Spinal cord (tissue), 10 donors: Measurements from ENCODE around the gene DGKI. TPM values are rescaled to one million over a fixed set of nuclear protein-coding genes. Genes with fewer than 3 reads are reported as not detected.

Experiments used
- DNase-seq, 6 donors: peaks; one replicate each; pipeline versions ENCODE4 v3.0.0 to v3.0.0-alpha.2; 2013 to 2015; ENCODE audit warnings: low spot score in 6 of 6, low read depth in 4 of 6
- H3K27ac ChIP-seq: one replicate; pipeline ENCODE4 v1.5.1; 2013; ENCODE audit warnings: low read depth, low read length, control low read depth
- H3K27me3 ChIP-seq: one replicate; pipeline ENCODE4 v1.6.1; 2013; ENCODE audit warnings: low read length; ENCODE audit not compliant: control insufficient read depth, insufficient read depth
- H3K36me3 ChIP-seq: one replicate; pipeline ENCODE4 v1.6.1; 2013; ENCODE audit warnings: low read length; ENCODE audit not compliant: control insufficient read depth, insufficient read depth
- H3K4me1 ChIP-seq: one replicate; pipeline ENCODE4 v1.6.1; 2013; ENCODE audit warnings: low read length; ENCODE audit not compliant: control insufficient read depth, insufficient read depth
- H3K4me3 ChIP-seq: one replicate; pipeline ENCODE4 v1.5.1; 2013; ENCODE audit warnings: low read depth, low read length, control low read depth
- H3K9me3 ChIP-seq: one replicate; pipeline ENCODE4 v1.6.1; 2013; ENCODE audit warnings: low read length; ENCODE audit not compliant: control insufficient read depth, insufficient read depth
- whole genome bisulfite sequencing: methylation state at CpG from one replicate; pipeline ENCODE4 v1.1.5; 2013; ENCODE audit warnings: missing lambda C conversion rate; ENCODE audit not compliant: insufficient coverage; 5-methylcytosine and 5-hydroxymethylcytosine counted together
- polyA plus RNA-seq, 2 donors: library from polyadenylated mRNA; unstranded; fragments of 120-200 nt; gene quantifications; one replicate each; pipeline ENCODE4 v1.2.1, GENCODE V29; 2013; ENCODE audit not compliant: insufficient read length in 2 of 2
- total RNA-seq, 2 donors: library from RNA; depleted of rRNA in 1 of 2; stranded (reverse); fragments of 120-200 nt in 1 of 2; fragments of >200 nt in 1 of 2; gene quantifications; one replicate each; pipeline versions ENCODE4 v1.2.3 to v1.2.4, GENCODE V29; 2013 to 2014
- donor health status: healthy.

Gene DGKI
- total and polyA plus RNA-seq, 4 donors, result 12.4 to 75.0 (median 22.7) TPM

GRCh38 chr7:137488038-137488437, 358.7 kb downstream of the DGKI start:
- H3K27ac ChIP-seq, result no peak overlapping the region
- WGBS, result no CpG with 5 or more reads among the region's 1 CpG

DNA sequence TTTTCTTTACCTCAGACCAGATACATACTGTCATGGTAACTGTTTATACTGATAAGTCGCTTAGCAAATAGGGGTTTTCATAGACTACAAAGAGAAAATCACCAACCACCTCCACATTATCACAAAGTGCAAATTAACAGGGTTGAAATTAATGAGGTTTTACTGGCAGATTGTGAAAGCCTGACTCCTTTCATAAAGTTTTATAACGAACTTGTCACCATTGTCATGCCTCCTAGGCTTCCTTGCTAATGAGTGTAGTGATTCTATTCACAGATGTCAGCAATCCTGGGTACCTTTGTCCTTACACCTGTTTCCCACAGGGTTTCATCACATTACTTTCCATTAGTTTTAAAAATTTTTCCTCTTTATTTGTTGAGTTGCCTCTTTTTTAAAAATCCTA, 361.0 kb downstream of the DGKI start:
- H3K36me3 ChIP-seq, result no peaks in the 10 kb centered on the region
- no peak for DNase-seq
- H3K4me3 ChIP-seq, result no peak overlapping the region
- WGBS, result no CpG with 5 or more reads among the region's 2 CpGs
- no peaks in the 10 kb centered on the region for H3K4me1 ChIP-seq
- no peak overlapping the region for H3K27ac ChIP-seq
- no peaks in the 10 kb centered on the region for H3K27me3 ChIP-seq
- H3K9me3 ChIP-seq, result no peaks in the 10 kb centered on the region

More at GRCh38 chr7:137488038-137488437, 358.7 kb downstream of the DGKI start:
- H3K4me3 ChIP-seq, result no peak overlapping the region
- H3K36me3 ChIP-seq, result peaks cover 3% of the 10 kb centered on the region
- H3K9me3 ChIP-seq, result no peaks in the 10 kb centered on the region
- DNase-seq, result peak in 2 of 6 donors; percentile 28 to 32
- no peaks in the 10 kb centered on the region for H3K4me1 ChIP-seq
- H3K27me3 ChIP-seq, result no peaks in the 10 kb centered on the region

- DNase-seq, result no peak
- WGBS, result 29% methylated on average over 1 of the region's 1 CpG
- Histone ChIP-seq H3K36me3 (no peaks in the 10 kb centered on the region), H3K27me3 (no peaks in the 10 kb centered on the region), H3K4me1 (no peaks in the 10 kb centered on the region), H3K9me3 (no peaks in the 10 kb centered on the region), H3K4me3 (no peak overlapping the region), H3K27ac (no peak overlapping the region)
Observed at GRCh38 chr7:137484326-137484725, 362.4 kb downstream of the DGKI start.

DNA sequence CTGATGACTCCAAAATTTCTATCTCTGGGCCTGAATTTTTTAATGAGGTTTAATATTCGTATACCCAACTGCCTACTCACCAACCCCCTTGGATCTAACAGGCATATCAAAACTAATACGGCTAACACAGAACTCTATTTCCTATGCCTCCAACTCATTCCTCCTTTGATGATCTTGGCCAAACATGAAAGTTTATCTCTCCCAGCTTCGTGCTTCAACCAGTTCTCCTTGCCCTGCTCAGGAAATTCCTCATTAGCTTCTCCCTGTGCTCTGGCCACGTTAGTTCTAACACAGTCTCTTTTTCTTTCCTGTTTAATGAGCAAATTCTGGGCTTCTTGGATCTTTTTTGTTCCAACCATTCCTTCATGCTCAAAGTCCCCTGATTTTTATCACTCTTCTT, 364.3 kb downstream of the DGKI start:
- no peaks in the 10 kb centered on the region for H3K36me3 ChIP-seq
- no peaks in the 10 kb centered on the region for H3K4me1 ChIP-seq
- no peak overlapping the region for H3K4me3 ChIP-seq
- H3K27me3 ChIP-seq, result no peaks in the 10 kb centered on the region
- no peaks in the 10 kb centered on the region for H3K9me3 ChIP-seq
- 88% methylated on average over 3 of the region's 4 CpGs for WGBS
- DNase-seq, result no peak
- H3K27ac ChIP-seq, result no peak overlapping the region

- peak in 2 of 6 donors; percentile 39 to 76 for DNase-seq
- WGBS, result no CpG with 5 or more reads among the region's 3 CpGs
Observed at GRCh38 chr7:137480824-137481365, 365.9 kb downstream of the DGKI start.

GRCh38 chr7:137480401-137480800, 366.4 kb downstream of the DGKI start:
- no peaks in the 10 kb centered on the region for H3K4me1 ChIP-seq
- DNase-seq, result no peak
- no peaks in the 10 kb centered on the region for H3K36me3 ChIP-seq
- H3K27me3 ChIP-seq, result no peaks in the 10 kb centered on the region
- no CpG with 5 or more reads among the region's 1 CpG for WGBS
- H3K27ac ChIP-seq, result no peak overlapping the region
- H3K4me3 ChIP-seq, result no peak overlapping the region
- H3K9me3 ChIP-seq, result no peaks in the 10 kb centered on the region

More at GRCh38 chr7:137480824-137481365, 365.9 kb downstream of the DGKI start:
- H3K36me3 ChIP-seq, result no peaks in the 10 kb centered on the region
- no peaks in the 10 kb centered on the region for H3K9me3 ChIP-seq
- no peak overlapping the region for H3K27ac ChIP-seq
- H3K4me1 ChIP-seq, result no peaks in the 10 kb centered on the region
- no peak overlapping the region for H3K4me3 ChIP-seq
- H3K27me3 ChIP-seq, result no peaks in the 10 kb centered on the region

GRCh38 chr7:137476937-137477336, 369.8 kb downstream of the DGKI start:
- WGBS, result no CpG with 5 or more reads among the region's 1 CpG
- Histone ChIP-seq H3K4me3 (no peak overlapping the region), H3K4me1 (no peaks in the 10 kb centered on the region), H3K9me3 (no peaks in the 10 kb centered on the region), H3K36me3 (no peaks in the 10 kb centered on the region), H3K27ac (no peak overlapping the region), H3K27me3 (no peaks in the 10 kb centered on the region)
- no peak for DNase-seq

- Histone ChIP-seq H3K4me1 (no peaks in the 10 kb centered on the region), H3K27me3 (no peaks in the 10 kb centered on the region), H3K36me3 (no peaks in the 10 kb centered on the region), H3K27ac (no peak overlapping the region), H3K9me3 (no peaks in the 10 kb centered on the region), H3K4me3 (no peak overlapping the region)
- DNase-seq, result no peak
- 76% methylated on average over 4 of the region's 7 CpGs for WGBS
Observed at GRCh38 chr7:137475966-137476365, 370.8 kb downstream of the DGKI start.

DNA sequence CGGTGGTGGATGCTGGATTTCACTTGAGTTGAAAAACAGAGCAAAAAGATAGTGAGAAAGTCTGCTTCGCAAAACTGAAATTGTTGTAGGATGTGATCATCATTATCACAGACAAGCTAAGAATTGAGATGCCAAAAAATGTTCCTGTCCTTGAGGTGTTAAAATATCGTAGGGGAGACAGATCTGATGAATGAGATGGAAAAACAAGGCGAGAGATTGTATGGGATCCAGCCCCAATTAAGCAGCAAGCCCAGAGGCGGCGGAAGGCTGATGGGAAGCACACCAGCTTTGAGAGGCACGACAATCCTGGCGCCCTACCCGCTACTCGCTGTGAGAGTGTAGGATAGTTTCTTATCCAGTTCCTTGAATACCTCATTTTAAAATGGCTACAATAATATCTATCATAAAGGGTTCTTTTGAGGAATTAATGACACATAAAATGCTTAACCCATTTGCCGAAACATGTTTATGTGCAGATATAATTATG, 372.2 kb downstream of the DGKI start:
- Histone ChIP-seq H3K4me1 (no peaks in the 10 kb centered on the region), H3K27ac (no peak overlapping the region), H3K27me3 (no peaks in the 10 kb centered on the region), H3K36me3 (no peaks in the 10 kb centered on the region), H3K4me3 (no peak overlapping the region), H3K9me3 (no peaks in the 10 kb centered on the region)
- DNase-seq, result peak in 1 of 6 donors; percentile 39
- WGBS, result 100% methylated on average over 1 of the region's 11 CpGs

GRCh38 chr7:137471128-137471527, 375.6 kb downstream of the DGKI start:
- 67% methylated on average over 2 of the region's 3 CpGs for WGBS

More at GRCh38 chr7:137471128-137471527, 375.6 kb downstream of the DGKI start:
- no peaks in the 10 kb centered on the region for H3K4me1 ChIP-seq
- H3K36me3 ChIP-seq, result no peaks in the 10 kb centered on the region
- H3K27me3 ChIP-seq, result no peaks in the 10 kb centered on the region
- DNase-seq, result no peak
- no peak overlapping the region for H3K27ac ChIP-seq
- no peak overlapping the region for H3K4me3 ChIP-seq
- no peaks in the 10 kb centered on the region for H3K9me3 ChIP-seq
